Measurements from ENCODE around the gene KPNB1.

- TF ChIP-seq POLR2A (IDR thresholded peaks at IDR 0.05; ENCODE audit: low read depth, low read length) (no peak), MAZ (IDR thresholded peaks at IDR 0.05; ENCODE audit: borderline replicate concordance, low read depth, low read length) (no peak), RAD21 (IDR thresholded peaks at IDR 0.05; ENCODE audit: low read length) (no peak), CTCF (conservative IDR thresholded peaks at IDR 0.05; ENCODE audit: low read depth, low read length) (no peak), FOS (IDR thresholded peaks at IDR 0.05; ENCODE audit: low read depth, low read length) (no peak)
These were observed 64.4 kb downstream of the KPNB1 start for GRCh38 chr17:47713980-47714700.

Data from IMR-90 (cell line).